Measurements from ENCODE around the gene SLC25A27.
A peak's percentile ranks its signal among the peaks of the same experiment; 100 is the strongest.
"Not testable (repeated sequence)": the region's sequence is repeated elsewhere in the genome, so short reads cannot be mapped to it uniquely, and the experiment has no call there.

Gene SLC25A27

GRCh38 chr6:46652603-46653438, at the start of gene SLC25A27, which contains the start of gene CYP39A1:
Gene SLC25A27, plus strand, starts transcription at chr6:46652975. Its CDS starts 218 bp downstream, at chr6:46653193.
Gene CYP39A1, minus strand, starts transcription at chr6:46652818. Its CDS starts 236 bp downstream, at chr6:46652582.
- DNase-seq, result peak; percentile 91

GRCh38 chr6:46605091-46605797, 47.5 kb upstream of the SLC25A27 start:
- DNase-seq, result no peak

DNA sequence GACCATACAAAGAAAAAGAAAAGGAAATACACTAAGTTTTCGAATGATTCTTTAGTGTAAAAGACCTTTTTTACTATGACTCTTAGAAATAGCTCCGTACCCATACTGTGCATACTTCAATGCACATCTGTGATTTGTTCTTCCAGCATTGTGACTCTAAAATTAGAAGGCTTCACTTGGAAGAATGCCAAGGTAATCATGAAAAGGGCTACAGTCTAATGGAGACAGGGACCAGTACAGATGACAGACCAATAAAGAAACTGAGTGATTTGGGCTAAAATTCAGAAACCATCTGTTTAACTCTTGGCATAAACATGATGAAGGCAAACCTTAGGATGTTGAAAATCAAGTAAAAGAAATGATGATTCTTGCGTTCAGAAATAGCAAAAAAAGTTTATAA, 46.4 kb upstream of the SLC25A27 start:
- DNase-seq, result no peak

DNA sequence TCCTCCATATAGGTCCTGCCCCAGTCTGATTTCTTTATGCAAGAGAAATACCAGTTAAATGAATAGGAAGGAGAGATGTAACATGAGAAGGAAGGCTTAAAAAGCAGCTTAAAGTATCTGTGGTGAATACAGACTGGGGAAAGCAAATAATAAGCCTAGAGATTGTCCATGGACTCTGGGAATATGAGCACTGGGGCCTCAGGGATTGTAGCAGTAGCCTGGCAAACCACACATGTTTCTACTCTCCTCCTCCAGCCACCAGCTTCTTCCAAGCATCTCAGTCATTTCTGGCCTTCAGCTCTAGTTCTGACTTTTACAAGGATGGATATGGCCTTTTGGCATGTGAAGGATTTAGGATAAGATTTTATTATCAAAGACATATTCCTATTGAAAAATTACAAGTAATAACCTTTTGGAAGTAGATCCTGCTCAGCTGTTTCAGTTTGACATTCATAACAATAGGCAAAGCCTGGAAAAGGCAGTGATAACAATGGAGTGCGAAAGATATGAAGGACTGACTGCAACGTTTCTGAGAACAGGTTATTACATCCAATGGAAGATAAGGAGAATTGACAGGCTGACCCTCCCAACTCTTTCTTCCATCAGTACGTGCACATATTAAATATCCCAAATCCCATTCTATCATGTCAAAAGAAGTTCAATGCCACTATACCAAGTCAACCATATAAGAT, 41.8 kb upstream of the SLC25A27 start:
- no peak for DNase-seq

DNA sequence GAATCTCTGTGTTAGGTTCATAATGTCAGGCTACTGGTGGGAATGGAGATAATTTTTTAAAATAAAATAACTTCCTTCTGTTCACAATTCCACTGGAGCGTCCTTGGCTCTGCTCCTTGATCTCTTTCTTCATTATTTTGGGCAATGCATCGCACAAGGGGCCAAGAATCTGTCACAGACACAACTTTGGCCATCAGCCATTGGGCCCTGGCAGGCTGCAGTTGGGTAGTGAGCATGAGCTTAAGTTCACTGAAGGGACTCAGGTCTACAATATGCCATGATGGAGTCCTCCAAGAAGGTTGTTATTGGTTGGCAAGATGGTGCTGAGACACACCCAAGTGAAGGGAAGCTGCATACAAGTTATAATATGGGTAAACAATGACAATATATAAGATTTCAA, 40.1 kb upstream of the SLC25A27 start:
- no peak for DNase-seq

DNA sequence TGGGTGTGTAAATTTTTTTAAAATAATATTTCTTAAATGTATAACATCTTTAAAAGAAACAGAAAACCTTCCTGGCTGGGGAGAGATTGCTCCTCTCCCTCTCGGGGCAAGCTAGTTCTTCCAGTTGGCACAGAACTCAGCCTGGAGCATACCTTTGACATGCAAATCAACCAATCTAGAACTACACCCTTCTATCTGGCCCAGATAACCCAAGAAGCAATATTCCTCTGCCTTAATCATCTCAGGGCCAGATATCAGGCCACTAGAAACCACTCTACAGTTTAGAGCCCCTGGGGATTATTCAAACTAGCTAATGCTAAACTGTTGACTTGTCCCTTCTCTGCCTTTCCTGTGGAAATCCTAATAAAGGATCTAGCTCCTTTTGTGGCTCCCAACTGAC, 34.0 kb upstream of the SLC25A27 start:
- no peak for DNase-seq

DNA sequence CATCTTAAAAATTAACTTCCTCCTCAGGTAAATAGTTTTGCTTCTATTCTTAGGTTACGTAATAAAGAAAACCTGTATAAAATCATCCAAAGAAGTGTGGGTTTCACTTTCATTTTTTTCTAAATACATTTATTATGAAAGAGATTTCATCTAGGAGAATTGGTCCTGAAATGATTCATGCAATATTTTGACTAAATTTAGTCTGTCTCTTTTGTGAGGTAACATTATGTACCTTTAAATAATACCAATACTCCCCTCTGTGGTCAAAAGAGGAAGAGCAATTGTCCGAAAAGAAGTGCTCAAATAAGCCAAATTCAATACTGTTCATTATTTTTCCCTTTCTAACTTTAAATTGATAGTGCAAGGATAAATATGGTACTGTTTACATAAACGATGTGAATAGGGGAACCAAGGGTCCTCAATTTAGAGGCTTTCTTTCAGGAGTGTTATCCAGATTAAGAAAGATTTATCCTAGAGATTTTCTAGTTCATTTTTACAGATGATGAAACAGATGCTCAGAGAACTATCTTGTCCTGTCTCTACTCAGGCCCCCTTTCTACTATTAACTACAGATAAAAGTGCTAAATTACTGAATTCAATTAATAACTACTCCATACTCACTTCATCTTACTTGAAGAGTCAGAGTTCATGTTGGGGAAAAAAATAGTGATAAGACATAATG, 26.4 kb upstream of the SLC25A27 start:
- no peak for DNase-seq

DNA sequence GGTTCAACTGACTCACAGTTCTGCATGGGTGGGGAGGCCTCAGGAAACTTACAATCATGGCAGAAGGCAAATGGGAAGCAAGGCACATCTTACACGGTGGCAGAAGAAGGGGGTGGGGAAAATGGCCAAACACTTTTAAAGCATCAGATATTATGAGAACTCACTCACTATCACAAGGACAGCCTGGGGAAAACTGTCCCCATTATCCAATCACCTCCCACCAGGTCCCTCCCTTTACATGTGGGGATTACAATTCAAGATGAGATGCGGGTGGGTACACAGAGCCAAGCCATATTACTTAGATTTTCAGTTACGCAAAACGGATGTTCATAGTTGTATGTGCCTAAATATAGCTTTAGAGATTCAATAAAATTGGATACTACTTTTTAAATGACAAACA, 25.8 kb upstream of the SLC25A27 start:
- no peak for DNase-seq

DNA sequence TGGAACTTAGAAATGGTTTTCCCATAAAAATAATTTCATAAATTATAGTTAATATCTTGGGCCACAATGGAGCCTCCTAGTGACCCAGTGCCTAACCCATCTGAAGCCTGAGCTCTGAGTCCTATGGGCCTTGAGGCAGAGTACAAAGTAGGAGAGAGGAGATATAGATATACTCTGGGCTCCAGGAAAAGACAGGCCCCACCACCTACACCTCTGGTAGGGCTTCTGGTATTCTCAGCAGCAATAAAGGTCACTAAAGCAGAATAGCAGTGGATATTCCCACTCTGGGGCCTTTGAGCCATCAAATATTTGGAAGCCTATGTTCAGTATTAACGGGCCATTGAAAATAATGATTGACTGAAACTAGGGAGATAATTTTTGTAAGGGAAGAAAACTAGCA, 24.3 kb upstream of the SLC25A27 start:
- no peak for DNase-seq

DNA sequence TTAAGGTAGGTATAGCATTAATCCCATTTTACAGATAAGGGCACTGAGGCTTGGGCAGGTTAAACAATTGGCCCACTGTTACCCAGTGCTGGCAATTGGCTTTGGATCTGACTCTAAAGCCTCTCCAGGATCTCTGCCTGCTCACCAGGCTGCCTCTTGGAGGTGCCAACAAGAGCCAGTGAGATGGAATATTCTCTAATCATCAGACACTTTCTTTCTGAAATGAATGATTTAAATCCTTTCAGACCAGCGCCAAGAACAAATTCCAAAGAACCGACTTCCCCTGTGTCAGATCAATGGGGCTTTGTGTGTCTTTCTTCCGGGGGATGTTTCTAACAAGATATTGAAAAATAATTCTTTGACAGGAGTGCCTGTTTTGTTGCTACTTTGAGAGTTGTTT, 23.8 kb upstream of the SLC25A27 start:
- DNase-seq, result no peak

DNA sequence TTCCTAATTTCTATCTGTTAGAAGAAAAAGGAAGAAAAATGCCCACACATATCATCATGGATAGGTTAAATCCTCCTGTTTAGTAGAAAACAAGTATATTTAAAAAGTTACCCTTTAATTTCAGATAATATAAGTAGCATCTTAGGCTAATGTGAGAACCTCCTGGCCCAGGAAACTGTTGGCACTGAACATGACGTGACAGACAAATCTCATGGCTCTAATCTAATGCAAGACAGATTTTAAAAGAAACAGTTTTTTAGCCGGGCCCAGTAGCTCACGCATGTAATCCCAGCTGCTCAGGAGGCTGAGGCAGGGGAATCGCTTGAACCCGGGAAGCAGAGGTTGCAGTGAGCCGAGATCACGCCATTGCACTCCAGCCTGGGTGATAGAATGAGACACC, 23.1 kb upstream of the SLC25A27 start:
- no peak for DNase-seq

DNA sequence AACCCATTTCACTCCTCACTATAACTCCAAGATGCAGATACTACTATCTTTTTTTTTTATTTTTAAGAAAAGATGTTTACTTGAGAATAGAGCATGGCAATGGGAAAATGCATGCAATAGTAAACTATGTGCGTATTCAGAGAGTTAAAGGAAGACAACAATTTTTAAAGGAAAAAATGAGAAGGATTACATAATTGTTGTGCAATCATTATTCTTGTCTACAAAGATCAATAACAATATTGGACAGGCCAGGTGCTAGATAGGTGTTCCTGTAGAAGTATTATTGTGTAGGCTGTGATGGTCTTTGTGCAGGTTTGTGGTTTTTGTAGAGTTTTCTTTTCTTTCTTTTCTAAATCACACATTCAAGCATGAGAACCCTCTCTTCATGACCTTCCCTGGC, 20.7 kb upstream of the SLC25A27 start:
- DNase-seq, result no peak

- no peak for DNase-seq
These were observed 17.3 kb upstream of the SLC25A27 start for GRCh38 chr6:46635462-46635861.

GRCh38 chr6:46637145-46637544, 15.6 kb upstream of the SLC25A27 start:
- no peak for DNase-seq

- no peak for DNase-seq
These were observed 14.8 kb upstream of the SLC25A27 start for GRCh38 chr6:46637933-46638332.

DNA sequence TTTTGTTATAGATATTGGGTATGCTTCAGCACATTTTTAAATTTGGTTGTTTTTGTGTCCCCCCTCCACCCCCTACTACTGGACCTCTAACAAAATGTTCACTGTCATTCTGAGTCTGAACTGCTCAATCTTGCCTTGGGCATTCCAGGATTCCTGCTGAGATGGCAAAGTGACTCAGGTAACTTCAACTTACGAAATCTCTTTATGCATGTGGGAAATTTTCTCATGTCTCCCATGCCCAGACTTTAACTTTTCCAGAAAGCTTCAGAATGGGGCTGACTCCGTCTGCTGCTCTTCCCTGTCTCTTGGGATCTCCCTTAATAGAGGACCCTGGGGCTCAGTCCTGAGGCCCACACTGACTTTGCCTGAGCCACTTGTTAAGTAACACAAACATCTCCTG, 14.1 kb upstream of the SLC25A27 start:
- DNase-seq, result no peak

GRCh38 chr6:46642928-46643751, 9.6 kb upstream of the SLC25A27 start:
- DNase-seq, result no peak

GRCh38 chr6:46645265-46645664, 7.5 kb upstream of the SLC25A27 start:
- DNase-seq, result no peak

DNA sequence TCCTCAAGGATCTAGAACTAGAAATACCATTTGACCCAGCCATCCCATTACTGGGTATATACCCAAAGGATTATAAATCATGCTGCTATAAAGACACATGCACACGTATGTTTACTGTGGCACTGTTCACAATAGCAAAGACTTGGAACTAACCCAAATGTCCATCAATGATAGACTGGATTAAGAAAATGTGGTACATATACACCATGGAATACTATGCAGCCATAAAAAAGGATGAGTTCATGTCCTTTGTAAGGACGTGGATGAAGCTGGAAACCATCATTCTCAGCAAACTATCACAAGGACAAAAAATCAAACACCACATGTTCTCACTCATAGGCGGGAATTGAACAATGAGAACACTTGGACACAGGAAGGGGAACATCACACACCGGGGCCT, 4.7 kb upstream of the SLC25A27 start:
- not testable (repeated sequence) for DNase-seq

GRCh38 chr6:46648869-46649492, 3.8 kb upstream of the SLC25A27 start:
- DNase-seq, result no peak

- no peak for DNase-seq
These were observed 1.8 kb upstream of the SLC25A27 start for GRCh38 chr6:46651006-46651405.

DNA sequence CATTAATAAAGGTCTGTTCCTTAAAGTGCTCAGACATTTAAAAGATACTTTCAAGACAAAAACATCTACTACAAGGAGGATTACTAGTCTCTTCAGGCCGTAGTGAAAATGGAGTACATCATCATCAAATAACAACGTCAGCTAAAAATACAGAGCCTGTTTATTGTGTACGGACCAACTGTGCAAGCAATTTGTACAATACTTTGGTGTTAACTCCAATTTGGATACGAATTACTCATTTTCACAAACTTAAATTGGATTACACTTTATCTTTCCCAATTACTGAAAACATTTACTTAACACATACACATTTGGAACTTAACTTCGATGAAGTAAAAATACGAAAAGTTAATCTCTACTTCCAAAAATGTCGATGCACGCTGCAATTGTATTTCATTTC, 959 bp upstream of the SLC25A27 start:
- no peak for DNase-seq
